ENCODE data around the gene LOXL1. TPM values are rescaled to one million over a fixed set of nuclear protein-coding genes. Genes with fewer than 3 reads are reported as not detected.

LOXL1 gene
- total RNA-seq, 2 experiments from 2014 or later, result not detected

DNA sequence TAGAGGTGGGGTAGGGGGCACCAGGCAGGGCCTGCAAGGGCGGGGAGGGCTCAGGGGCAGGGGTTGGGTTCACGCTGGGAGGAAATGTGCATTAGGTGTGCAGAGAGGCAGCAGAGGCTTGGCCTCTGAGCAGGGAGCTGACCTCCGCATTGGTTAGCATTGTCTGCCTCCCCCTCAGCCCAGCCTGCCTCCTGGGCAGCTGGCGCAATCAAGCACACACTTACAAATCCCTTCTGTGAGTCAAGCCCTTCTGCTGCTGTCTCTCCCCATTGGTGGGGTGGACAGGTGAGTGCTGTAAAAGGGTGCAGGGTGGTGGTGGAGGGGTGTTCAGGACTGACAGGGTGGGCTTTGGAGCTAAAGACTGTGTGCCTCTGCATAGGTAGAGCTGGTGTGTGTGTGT, 9.3 kb downstream of the LOXL1 start:
- TF ChIP-seq EZH2phosphoT487 (IDR thresholded peaks at IDR 0.05; ENCODE audit: borderline replicate concordance, low read depth, low read length), result no peak
- TF ChIP-seq, protein P1, sequence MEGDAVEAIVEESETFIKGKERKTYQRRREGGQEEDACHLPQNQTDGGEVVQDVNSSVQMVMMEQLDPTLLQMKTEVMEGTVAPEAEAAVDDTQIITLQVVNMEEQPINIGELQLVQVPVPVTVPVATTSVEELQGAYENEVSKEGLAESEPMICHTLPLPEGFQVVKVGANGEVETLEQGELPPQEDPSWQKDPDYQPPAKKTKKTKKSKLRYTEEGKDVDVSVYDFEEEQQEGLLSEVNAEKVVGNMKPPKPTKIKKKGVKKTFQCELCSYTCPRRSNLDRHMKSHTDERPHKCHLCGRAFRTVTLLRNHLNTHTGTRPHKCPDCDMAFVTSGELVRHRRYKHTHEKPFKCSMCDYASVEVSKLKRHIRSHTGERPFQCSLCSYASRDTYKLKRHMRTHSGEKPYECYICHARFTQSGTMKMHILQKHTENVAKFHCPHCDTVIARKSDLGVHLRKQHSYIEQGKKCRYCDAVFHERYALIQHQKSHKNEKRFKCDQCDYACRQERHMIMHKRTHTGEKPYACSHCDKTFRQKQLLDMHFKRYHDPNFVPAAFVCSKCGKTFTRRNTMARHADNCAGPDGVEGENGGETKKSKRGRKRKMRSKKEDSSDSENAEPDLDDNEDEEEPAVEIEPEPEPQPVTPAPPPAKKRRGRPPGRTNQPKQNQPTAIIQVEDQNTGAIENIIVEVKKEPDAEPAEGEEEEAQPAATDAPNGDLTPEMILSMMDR (conservative IDR thresholded peaks at IDR 0.05; ENCODE audit: low read length), result no peak
- no peaks in the 10 kb centered on the region for H3K79me2 ChIP-seq (ENCODE audit: insufficient read depth, low read depth, low read length)
- no peaks in the 10 kb centered on the region for H4K20me1 ChIP-seq (ENCODE audit: insufficient read depth, low read length)
- ChIA-PET POLR2A (interaction anchor here (0.7 kb wide), 1 partner anchor 15 kb away, joined by 7 read pairs; no protein-coding TSS in a partner anchor), CTCF (ENCODE audit: unreplicated experiment) (interaction anchor here (0.6 kb wide), 2 partner anchors 13 to 14 kb away, joined by 3 to 5 read pairs; no protein-coding TSS in a partner anchor)
- no peaks in the 10 kb centered on the region for H3K9me2 ChIP-seq (ENCODE audit: insufficient read depth, low read length)
- BruUV-seq (replicated peaks), result no TSS peak
- intact Hi-C loops (cut with micrococcal nuclease; ENCODE audit: unreplicated experiment), result no loop called here
- no peak for DNase-seq (ENCODE audit: low spot score)
- H3K27ac ChIP-seq (ENCODE audit: low read depth, low read length, poor library complexity, severe bottlenecking), result no peak overlapping the region
- no peak overlapping the region for H2AFZ ChIP-seq (ENCODE audit: low read length)
- H3K36me3 ChIP-seq (ENCODE audit: insufficient read depth, low read length), result no peaks in the 10 kb centered on the region
- H3K4me3 ChIP-seq (ENCODE audit: low read depth, low read length, poor library complexity, severe bottlenecking), result no peak overlapping the region
- no peaks in the 10 kb centered on the region for H3K4me1 ChIP-seq (ENCODE audit: insufficient read depth, low read length, poor library complexity, severe bottlenecking)
- no peaks in the 10 kb centered on the region for H3K9me3 ChIP-seq (ENCODE audit: low read length)
- no peak overlapping the region for H3K4me2 ChIP-seq (ENCODE audit: low read length)

DNA sequence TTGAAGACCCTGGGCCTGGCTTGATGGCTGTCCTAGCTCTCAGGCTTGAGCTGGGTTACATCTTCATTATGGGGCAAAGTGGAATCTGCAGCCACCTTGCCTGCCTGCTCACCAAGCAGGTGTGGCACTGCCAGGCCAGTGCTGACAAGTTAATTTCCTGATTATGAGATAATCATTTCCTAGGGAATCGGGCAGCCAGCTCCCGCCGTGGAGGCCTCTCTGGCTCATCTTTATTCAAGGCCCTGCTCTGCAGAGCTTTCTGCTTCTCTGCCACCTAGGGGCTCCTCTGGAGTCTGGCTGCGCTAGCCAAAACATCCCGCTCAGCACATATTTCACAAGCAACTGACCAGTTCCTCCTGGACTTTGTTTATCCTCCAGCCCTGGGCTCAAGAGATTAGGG, 9.9 kb downstream of the LOXL1 start:
- no peak overlapping the region for H3K27ac ChIP-seq (ENCODE audit: low read depth, low read length, poor library complexity, severe bottlenecking)
- no peaks in the 10 kb centered on the region for H3K79me2 ChIP-seq (ENCODE audit: insufficient read depth, low read depth, low read length)
- H3K4me2 ChIP-seq (ENCODE audit: low read length), result no peak overlapping the region
- POLR2A ChIA-PET, result no interaction called here
- H3K4me1 ChIP-seq (ENCODE audit: insufficient read depth, low read length, poor library complexity, severe bottlenecking), result no peaks in the 10 kb centered on the region
- no peaks in the 10 kb centered on the region for H4K20me1 ChIP-seq (ENCODE audit: insufficient read depth, low read length)
- no peaks in the 10 kb centered on the region for H3K9me2 ChIP-seq (ENCODE audit: insufficient read depth, low read length)
- DNase-seq (ENCODE audit: low spot score), result no peak
- no peak overlapping the region for H2AFZ ChIP-seq (ENCODE audit: low read length)
- BruUV-seq (replicated peaks), result no TSS peak
- no peaks in the 10 kb centered on the region for H3K9me3 ChIP-seq (ENCODE audit: low read length)
- H3K4me3 ChIP-seq (ENCODE audit: low read depth, low read length, poor library complexity, severe bottlenecking), result no peak overlapping the region
- intact Hi-C loops (cut with micrococcal nuclease; ENCODE audit: unreplicated experiment), result no loop called here
- H3K36me3 ChIP-seq (ENCODE audit: insufficient read depth, low read length), result no peaks in the 10 kb centered on the region
- TF ChIP-seq, protein P1 (conservative IDR thresholded peaks at IDR 0.05; ENCODE audit: low read length), result no peak
- no peak for TF ChIP-seq EZH2phosphoT487 (IDR thresholded peaks at IDR 0.05; ENCODE audit: borderline replicate concordance, low read depth, low read length)
- CTCF ChIA-PET (ENCODE audit: unreplicated experiment), result interaction anchor here (0.6 kb wide), 2 partner anchors 14 kb away, joined by 3 to 5 read pairs; no protein-coding TSS in a partner anchor

DNA sequence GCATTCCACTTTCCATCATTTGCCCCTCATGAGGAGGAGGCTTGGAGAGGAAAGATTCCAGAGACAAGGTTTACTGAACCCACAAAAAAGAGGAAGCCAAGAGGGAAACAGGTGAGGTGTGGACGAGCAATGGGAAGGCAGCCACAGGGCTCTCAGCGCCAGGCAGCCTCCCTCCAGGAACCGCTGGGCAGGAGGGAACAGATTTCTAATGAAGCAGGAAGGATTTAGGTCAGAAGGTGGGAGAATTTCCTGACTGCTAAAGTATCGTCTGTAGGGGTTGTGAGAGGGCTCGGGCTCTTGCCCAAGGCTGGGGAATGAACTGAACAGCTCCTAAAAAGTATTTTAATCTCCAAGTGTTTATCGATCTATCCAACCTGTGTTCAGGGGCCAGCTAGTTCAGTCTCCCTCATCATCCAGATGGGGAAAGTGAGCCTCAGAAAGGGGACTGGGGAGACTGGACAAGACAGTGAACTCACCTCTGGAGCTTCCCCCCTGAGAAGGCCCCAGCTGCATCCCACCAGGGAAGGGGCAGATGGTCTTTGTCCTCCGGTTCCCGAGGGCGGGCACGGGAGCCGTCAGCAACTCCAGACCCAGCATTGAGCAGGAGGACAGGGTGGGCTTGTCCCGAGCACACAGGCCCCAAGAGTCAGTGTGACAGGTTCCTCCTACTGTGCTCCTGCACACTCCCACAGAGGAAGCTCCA, 10.5 kb downstream of the LOXL1 start:
- no peak overlapping the region for H3K4me2 ChIP-seq (ENCODE audit: low read length)
- no peaks in the 10 kb centered on the region for H3K9me2 ChIP-seq (ENCODE audit: insufficient read depth, low read length)
- no peaks in the 10 kb centered on the region for H3K9me3 ChIP-seq (ENCODE audit: low read length)
- H4K20me1 ChIP-seq (ENCODE audit: insufficient read depth, low read length), result no peaks in the 10 kb centered on the region
- DNase-seq (ENCODE audit: low spot score), result no peak
- TF ChIP-seq EZH2phosphoT487 (IDR thresholded peaks at IDR 0.05; ENCODE audit: borderline replicate concordance, low read depth, low read length), result no peak
- TF ChIP-seq, protein P1 (conservative IDR thresholded peaks at IDR 0.05; ENCODE audit: low read length), result no peak
- ChIA-PET CTCF (ENCODE audit: unreplicated experiment) (no interaction called here), POLR2A (no interaction called here)
- no TSS peak for BruUV-seq (replicated peaks)
- H3K4me1 ChIP-seq (ENCODE audit: insufficient read depth, low read length, poor library complexity, severe bottlenecking), result no peaks in the 10 kb centered on the region
- no peaks in the 10 kb centered on the region for H3K36me3 ChIP-seq (ENCODE audit: insufficient read depth, low read length)
- no peak overlapping the region for H3K27ac ChIP-seq (ENCODE audit: low read depth, low read length, poor library complexity, severe bottlenecking)
- no peak overlapping the region for H3K4me3 ChIP-seq (ENCODE audit: low read depth, low read length, poor library complexity, severe bottlenecking)
- no peaks in the 10 kb centered on the region for H3K79me2 ChIP-seq (ENCODE audit: insufficient read depth, low read depth, low read length)
- intact Hi-C loops (cut with micrococcal nuclease; ENCODE audit: unreplicated experiment), result no loop called here
- H2AFZ ChIP-seq (ENCODE audit: low read length), result no peak overlapping the region
